Nephron (organoid): ENCODE results near the gene VPS13D.

Source experiments
- H3K27ac Mint-ChIP-seq, 3 experiments: 2 replicates each; pipeline ENCODE4 v1.8.0; 2020; ENCODE audit warnings: mixed read lengths in 3 of 3, mild to moderate bottlenecking in 2 of 3, moderate library complexity in 1 of 3
- H3K27me3 Mint-ChIP-seq: 2 replicates; pipeline ENCODE4 v1.8.0; 2021; ENCODE audit warnings: low read depth, mild to moderate bottlenecking, moderate library complexity, mixed read lengths
- H3K36me3 Mint-ChIP-seq: 2 replicates; pipeline ENCODE4 v1.8.0; 2020; ENCODE audit warnings: low read depth, mixed read lengths
- H3K4me1 Mint-ChIP-seq: 2 replicates; pipeline ENCODE4 v1.8.0; 2020; ENCODE audit warnings: mixed read lengths
- H3K4me3 Mint-ChIP-seq, 3 experiments: 2 replicates each; pipeline ENCODE4 v1.8.0; 2020; ENCODE audit warnings: mild to moderate bottlenecking in 3 of 3, mixed read lengths in 3 of 3, moderate library complexity in 2 of 3
- H3K9me3 Mint-ChIP-seq: 2 replicates; pipeline ENCODE4 v1.8.0; 2020; ENCODE audit warnings: mixed read lengths
- CTCF ChIP-seq, 3 experiments: fragments of 200-600 bp; sonication (generic); IDR thresholded peaks; one replicate each; pipeline ENCODE4 v1.5.0; 2021; ENCODE audit warnings: antibody characterized with exemption in 3 of 3; ENCODE audit not compliant: unreplicated experiment in 3 of 3

The VPS13D gene

GRCh38 chr1:12375133-12375829 lies 145.5 kb downstream of the VPS13D start:
- no peak overlapping the region for H3K4me3 Mint-ChIP-seq
- H3K4me1 Mint-ChIP-seq = peaks cover 41% of the 10 kb centered on the region
- H3K36me3 Mint-ChIP-seq = peaks cover 51% of the 10 kb centered on the region
- no peak for TF ChIP-seq CTCF (IDR thresholded peaks at IDR 0.05; ENCODE audit: unreplicated experiment in 3 of 3)
- no peaks in the 10 kb centered on the region for H3K9me3 Mint-ChIP-seq
- H3K27me3 Mint-ChIP-seq = no peaks in the 10 kb centered on the region
- H3K27ac Mint-ChIP-seq = peak overlapping the region; percentile 34 to 61 (median 35)

- H3K27me3 Mint-ChIP-seq = no peaks in the 10 kb centered on the region
- peak overlapping the region; percentile 1 to 61 (median 58) for H3K27ac Mint-ChIP-seq
- H3K36me3 Mint-ChIP-seq = peaks cover 49% of the 10 kb centered on the region
- no peak for TF ChIP-seq CTCF (IDR thresholded peaks at IDR 0.05; ENCODE audit: unreplicated experiment in 3 of 3)
- H3K4me3 Mint-ChIP-seq = no peak overlapping the region
- peaks cover 45% of the 10 kb centered on the region for H3K4me1 Mint-ChIP-seq
- H3K9me3 Mint-ChIP-seq = no peaks in the 10 kb centered on the region
Measured at GRCh38 chr1:12376236-12377045, 146.6 kb downstream of the VPS13D start.

GRCh38 chr1:12380326-12381249 lies 150.8 kb downstream of the VPS13D start:
- H3K4me1 Mint-ChIP-seq = peaks cover 29% of the 10 kb centered on the region
- H3K4me3 Mint-ChIP-seq = no peak overlapping the region
- peaks cover 5% of the 10 kb centered on the region for H3K9me3 Mint-ChIP-seq
- peak overlapping the region; percentile 97 to 98 (median 97) for H3K27ac Mint-ChIP-seq
- H3K27me3 Mint-ChIP-seq = no peaks in the 10 kb centered on the region
- peaks cover 63% of the 10 kb centered on the region for H3K36me3 Mint-ChIP-seq
- TF ChIP-seq CTCF (IDR thresholded peaks at IDR 0.05; ENCODE audit: unreplicated experiment in 3 of 3) = no peak

- no peak for TF ChIP-seq CTCF (IDR thresholded peaks at IDR 0.05; ENCODE audit: unreplicated experiment in 3 of 3)
- H3K4me1 Mint-ChIP-seq = peaks cover 19% of the 10 kb centered on the region
- peaks cover 78% of the 10 kb centered on the region for H3K36me3 Mint-ChIP-seq
- H3K27ac Mint-ChIP-seq = peak overlapping the region; percentile 29 to 98 (median 55)
- H3K4me3 Mint-ChIP-seq = no peak overlapping the region
- H3K27me3 Mint-ChIP-seq = no peaks in the 10 kb centered on the region
- H3K9me3 Mint-ChIP-seq = peaks cover 23% of the 10 kb centered on the region
Measured at GRCh38 chr1:12383001-12383400, 153.2 kb downstream of the VPS13D start.

- TF ChIP-seq CTCF (IDR thresholded peaks at IDR 0.05; ENCODE audit: unreplicated experiment in 3 of 3) = no peak
- Mint-ChIP-seq H3K36me3 (peaks cover 81% of the 10 kb centered on the region), H3K27me3 (no peaks in the 10 kb centered on the region), H3K4me3 (no peak overlapping the region), H3K4me1 (peaks cover 19% of the 10 kb centered on the region), H3K27ac (peak overlapping the region in 1 of 3 experiments; percentile 17), H3K9me3 (peaks cover 29% of the 10 kb centered on the region)
Measured at GRCh38 chr1:12383786-12384185, 154.0 kb downstream of the VPS13D start.
